ENCODE results near the gene RAD51D.
"Not testable (repeated sequence)": the region's sequence is repeated elsewhere in the genome, so short reads cannot be mapped to it uniquely, and the experiment has no call there.

The RAD51D gene

DNA sequence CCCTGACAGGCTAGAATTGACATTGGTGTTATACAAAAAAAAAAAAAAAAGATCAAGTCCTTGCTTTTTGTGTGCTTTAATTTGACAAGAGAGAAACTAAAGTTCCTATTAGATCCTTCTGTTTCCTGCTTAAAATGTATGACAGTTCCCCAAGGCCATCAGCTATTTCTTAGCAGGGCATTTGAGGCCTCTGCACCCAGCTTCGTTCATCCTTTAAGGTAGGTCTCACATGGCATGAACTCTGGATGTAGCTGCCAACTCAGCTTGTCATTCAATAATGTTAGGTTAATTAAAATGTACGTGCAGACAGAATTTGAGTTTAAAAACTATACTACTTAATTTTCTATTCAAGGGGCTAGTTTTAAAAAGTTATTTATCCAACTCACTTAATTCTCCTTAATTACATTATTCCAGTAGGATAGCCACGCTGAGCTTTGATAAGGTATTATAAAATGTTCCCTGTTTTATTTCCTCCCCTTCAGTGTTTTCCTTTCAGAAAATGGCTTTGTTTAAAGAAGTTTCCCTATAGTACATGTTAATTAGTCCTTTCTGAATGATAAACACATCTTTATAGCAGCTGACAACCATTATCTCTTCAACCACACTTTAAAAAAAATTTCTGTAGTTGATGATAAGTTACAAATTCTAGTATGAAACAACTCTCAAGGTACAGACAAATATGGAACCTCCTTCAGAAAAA lies 55.0 kb downstream of the RAD51D start:
- FAIRE-seq: no peak

DNA sequence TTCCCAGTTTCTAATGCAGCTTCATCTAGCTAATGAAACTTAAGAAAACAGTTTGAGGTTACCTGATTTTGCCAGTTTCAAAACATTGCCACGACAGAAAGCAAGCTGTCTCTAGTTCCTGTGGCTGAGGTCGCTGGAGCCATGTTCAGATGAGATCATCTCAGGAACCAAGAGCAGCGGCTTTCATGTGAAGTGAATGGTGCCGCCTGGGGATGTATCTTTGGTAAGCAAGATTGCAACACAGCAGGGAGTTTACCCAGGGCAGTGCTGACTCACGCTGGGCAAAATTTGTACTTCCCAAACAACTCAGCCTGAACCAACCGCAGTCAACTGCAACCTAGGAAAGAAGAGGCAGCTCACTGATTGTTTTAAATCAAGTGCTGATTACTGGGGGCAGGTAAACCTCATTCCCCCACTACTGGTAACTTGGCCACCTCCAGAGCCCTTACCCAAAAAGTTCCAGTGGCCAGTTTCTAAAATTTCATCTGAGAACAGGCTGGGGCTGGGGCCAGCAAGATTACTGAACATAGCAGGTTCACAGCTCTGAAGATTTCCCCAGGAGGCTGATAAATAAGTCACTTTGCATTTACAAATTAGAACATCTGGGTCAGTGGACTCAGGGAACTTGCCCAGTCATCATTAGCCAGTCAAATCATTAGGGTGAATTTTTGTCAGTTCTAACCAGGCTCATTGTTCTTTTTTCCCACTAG lies 56.0 kb downstream of the RAD51D start, which contains the start of gene RFFL:
Gene RFFL, minus strand, starts transcription at position 194 of the 710 bp plus-strand sequence. CDS start 37,154 bp downstream, outside the sequence.
- FAIRE-seq: no peak

DNA sequence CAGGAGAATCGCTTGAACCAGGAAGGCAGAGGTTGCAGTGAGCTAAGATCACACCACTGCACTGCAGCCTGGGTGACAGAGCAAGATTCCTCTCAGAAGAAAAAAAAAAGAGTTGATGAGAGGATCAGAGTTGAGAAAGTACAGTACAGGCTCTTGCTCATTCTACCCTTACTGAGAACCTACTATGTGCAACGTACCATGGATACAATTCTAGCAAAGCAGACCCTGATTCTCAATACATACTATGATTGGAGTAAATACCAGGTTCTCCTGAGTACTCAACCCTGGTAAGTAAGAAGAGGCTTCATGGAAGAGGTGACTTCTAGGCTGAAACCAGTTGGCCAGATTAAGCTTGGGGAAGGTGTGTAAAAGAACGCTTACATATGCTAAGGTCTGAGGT lies 57.4 kb downstream of the RAD51D start:
- no peak for FAIRE-seq

DNA sequence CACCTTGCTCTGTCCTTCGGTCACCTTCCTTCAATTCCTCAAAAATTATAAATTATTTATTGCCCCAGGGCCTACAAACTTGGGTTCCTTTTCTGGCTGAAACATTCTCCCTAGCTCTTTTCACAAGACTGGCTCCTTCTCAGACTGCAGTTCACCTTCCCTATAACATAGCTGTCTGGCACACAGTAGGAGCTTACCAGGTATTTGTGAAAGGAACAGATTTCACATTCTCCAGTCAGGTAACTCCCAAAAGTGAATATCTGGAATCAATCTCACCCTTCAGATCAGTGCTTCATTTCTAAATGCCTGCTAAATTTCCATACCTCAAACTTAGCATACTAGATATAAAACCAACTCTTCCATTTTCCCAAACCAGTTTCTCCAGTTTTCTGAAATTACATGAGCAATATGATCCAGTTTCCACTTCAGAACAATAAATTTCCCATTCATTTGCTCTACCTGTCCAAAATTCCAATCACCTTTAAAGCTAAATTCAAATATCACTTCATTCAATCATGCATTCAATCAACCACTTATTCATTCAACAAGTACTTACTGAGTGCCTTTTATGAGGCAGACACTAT lies 62.2 kb downstream of the RAD51D start:
- no peak for FAIRE-seq

DNA sequence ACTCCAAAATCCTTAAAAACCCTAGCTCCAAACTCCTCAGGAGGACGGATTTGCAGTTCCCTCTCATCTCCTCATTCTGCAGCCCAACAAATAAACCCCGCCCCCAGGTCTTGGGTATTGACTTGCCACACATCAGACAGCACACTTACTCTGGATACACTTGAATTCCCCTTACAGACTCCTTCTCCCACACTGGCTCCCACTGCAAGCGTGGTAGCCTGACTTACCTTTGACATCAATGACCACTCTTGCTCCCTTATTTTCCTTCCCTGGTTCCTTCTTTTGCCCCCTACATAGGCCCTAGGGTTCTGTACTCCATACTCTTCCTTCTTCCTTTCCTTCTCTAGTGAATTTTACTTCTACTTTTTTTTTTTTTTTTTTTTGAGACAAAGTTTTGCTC lies 63.6 kb downstream of the RAD51D start:
- FAIRE-seq: no peak

DNA sequence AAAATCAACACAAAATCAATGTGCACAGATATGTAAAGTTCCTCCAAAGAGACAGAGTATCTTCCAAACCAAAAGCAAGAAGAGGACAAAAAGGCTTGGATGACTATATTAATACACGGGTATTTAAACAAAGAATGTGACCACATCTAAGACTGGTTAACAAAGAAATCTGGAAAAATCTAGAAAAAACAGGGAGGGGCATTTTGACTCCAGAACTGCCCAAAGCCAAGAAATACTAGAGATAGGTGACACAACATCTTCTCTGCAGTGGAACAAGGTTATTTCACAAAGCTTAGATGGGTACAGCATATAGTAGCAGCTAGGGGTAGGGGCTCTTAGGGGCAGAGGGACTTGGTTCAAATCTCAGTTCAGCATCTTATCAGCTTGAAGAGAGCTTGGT lies 66.5 kb downstream of the RAD51D start:
- no peak for FAIRE-seq

DNA sequence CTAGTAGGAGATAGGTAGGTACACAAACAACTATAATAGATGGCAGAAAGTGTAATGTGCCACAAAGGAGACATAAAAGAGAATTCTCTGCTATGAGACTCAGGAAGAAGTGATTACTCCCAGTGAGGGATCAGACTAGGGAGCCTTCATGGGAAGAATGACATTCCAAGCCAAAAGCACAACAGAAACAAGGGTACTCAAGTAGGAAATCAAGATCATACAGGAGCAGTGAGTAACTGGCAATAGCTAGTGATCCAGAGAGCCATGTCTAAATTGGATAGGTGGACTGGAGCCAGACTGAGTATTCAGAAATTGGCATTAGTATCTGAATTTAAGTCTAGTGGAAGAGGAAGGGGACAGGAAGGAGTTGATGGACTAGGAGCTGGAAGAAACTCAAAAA lies 66.9 kb downstream of the RAD51D start:
- FAIRE-seq: no peak

DNA sequence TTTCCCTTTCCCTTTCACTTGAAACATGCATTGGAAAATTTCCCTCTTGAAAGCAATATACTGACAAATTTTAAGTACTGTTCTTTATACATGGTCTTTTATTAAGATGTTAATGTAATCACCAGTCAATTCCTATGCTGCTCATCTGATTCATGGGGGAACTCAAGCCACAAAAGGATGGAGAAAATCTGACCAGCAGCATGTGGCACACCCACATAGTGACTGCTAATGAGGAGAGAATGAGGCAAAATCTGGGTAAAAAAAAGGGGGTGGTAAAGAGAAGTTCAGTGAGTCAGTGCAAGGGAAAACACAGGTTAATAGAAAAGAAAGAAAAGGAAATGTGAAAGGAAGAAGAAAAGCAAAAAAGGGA lies 67.4 kb downstream of the RAD51D start:
- no peak for FAIRE-seq

DNA sequence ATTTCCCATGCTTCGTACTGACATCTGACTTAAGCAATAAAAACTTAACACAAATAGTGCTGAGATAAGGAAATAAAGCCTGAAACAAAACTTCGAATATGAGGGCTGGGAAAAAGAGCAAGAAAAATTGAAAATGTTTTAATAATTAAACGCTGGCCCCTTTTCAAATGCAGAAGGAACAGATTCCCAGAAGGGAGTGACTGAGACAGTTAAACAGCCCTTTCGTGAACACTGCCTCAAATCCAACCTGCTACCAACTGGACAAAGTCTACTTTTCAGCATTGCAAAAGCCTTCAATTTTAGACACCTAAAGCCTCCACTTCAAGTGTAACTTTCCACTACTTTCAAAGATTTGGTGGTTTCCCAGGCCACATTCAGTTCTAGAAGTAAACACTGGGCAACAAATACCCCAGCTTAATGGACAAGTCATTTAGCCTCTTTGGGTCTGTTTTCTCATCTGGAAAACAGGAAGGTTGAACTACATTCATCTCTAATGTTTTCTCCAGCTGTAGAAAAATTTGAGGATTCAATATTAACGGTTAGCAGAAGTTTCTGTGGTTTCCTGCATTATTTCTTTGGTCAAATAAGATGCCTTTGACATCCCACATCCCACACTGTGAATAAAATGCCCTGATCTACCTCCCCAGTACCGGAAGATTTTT lies 68.0 kb downstream of the RAD51D start:
- FAIRE-seq: no peak

DNA sequence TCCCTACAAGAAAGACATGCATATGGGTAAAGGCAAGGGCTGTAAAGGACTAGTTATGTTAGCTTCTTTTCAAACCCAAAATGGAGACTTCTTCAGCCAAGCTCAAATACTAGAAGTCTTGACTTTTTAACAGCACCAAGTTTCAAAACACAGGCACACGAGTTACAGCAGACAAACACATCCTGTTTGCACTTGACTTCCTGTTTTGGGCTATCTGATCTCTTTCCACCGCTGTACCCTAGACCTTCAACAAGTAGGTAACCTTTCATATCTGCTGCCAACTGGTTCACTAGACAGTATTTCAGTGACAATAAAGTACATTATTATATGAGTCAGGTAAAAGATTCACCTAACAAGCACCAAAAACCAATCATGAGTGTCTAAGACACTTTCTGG lies 68.5 kb downstream of the RAD51D start:
- peak; percentile 70 for FAIRE-seq

DNA sequence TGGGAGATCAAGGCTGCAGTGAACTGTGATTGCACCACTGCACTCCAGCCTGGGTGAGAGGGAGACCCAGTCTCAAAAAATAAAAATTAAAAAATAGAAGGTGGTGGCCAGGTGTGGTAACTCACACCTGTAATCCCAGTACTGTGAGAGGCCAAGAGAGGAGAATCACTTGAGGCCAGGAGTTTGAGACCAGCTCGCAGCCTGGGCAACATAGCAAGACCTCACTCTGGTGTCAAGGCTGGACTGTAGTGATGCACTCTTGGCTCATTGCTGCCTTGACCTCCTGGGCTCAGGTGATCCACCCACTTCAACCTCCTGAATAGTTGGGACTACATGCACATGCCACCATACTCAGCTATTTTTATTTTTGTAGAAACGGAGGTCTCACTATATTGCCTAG lies 69.5 kb downstream of the RAD51D start:
- FAIRE-seq: no peak

DNA sequence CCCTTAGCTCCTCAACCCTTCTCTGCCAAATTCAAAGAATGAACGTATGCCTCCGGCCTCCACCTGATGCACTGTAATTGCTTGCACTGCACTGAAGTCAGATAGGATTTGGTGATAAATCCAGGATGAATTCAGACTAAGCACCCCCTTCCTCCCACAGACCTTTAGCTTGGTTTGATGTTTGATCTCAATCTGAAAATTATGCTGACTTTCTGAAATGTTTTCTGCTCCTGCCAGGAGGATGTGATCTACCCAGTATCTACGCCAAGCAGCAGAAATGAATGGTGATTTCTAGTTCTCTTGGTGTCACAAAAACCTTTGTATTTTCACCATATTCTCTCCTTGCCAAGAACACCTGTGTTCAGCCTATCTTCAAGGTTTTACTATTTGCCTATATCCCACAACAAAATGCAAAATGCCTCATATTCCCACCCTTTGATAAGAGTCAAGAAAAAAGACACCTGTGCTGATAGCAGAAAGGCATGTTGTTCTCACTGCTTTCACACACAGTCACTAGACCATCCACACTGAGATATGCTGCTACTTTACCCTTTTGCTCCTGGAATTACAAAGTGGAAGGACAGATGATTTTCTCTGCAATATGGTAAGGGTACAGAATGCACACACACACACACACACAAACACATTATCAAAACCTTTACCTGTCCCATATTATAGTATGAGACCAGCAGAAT lies 70.8 kb downstream of the RAD51D start:
- no peak for FAIRE-seq

DNA sequence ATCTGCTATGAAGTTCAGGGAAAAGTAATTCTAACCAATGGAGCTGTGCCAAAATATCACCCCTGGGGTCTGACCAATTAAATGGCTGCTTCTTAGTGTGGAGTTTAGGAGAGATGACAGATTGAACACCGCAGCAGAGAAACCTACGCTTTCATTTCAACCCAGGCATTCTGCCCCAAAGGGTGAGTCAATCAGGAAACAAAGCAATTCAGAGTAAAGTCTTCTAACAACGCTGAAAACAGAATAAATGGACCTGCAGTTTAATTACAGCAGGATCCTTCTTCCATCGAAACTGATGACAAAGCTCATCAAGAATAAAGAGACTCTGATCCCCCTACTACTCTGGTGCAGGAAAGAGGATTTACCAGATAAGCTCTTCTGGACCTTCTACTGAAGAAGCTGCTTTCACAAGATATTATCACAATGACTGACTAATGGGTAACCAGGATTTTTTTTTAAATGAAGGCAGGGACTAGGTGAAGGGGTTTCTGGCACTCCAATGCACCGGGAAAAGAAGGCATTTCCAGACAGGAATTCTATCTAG lies 72.8 kb downstream of the RAD51D start:
- FAIRE-seq: no peak

DNA sequence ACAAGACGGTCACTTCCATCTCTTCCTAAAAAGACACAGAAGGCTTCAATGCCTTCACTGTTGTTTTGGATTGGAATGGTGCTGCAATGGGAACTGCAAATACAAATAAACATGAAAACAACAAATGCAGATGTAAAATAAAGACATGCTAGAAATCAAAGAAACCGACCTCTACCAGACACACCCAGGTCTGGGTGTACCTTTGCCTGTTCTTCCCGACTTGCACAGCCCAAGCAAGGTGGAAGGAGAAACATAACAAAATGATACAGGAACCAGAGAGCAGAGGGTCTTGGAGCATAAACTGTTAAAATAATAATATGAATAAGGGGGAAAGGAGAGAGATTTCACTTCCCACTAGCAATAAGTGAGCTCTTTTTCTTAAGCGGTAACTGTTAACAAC lies 73.4 kb downstream of the RAD51D start:
- no peak for FAIRE-seq

DNA sequence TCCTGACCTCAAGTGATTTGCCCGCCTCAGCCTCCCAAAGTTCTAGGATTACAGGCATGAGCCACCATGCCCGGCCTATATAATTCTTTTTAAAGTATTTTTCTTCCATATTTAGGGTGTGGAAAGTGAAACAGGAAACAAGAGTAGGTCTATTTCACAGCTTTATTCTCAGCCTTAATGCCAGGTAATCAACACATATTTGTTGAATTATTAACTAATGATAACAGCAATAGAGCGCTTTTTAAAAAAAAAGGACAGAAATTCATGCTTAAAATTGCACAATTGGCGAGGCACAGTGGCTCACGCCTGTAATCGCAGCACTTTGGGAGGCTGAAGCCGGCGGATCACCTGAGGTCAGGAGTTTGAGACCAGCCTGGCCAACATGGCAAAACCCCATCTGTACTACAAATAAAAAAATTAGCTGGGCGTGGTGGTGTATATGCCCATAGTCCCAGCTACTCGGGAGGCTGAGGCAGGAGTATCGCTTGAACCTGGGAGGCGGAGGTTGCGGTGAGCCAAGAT lies 74.1 kb downstream of the RAD51D start:
- FAIRE-seq: not testable (repeated sequence)

DNA sequence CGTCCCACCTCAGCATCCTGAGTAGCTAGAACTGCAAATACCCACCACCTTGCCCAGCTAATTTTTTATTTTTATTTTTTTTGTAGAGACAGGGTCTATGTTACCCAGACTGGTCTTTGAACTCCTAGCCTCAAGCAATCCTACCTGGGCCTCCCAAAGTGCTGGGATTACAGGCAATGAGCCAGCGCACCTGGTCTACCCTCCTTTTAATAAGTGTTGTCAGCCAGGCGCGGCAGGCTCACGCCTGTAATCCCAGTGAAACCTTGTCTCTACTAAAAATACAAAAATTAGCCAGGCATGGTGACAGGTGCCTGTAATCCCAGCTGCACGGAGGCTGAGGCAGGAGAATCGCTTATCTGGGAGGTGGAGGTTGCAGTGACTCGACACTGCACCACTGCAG lies 75.5 kb downstream of the RAD51D start:
- no peak for FAIRE-seq

Measured in colon (tissue), 2 donors.